Ishikawa (cell line): ENCODE results near the gene SETBP1.

Experiments used
- CEBPB ChIP-seq: IDR thresholded peaks from 2 replicates; pipeline ENCODE4 v1.6.1; 2012
- EP300 ChIP-seq: IDR thresholded peaks from 2 replicates; pipeline ENCODE4 v1.6.1; 2012; ENCODE audit warnings: borderline replicate concordance
- FOXM1 ChIP-seq: IDR thresholded peaks from 2 replicates; pipeline ENCODE4 v1.6.1; 2012; ENCODE audit warnings: low read depth, borderline replicate concordance
- MAX ChIP-seq: IDR thresholded peaks from 2 replicates; pipeline ENCODE4 v1.6.1; 2012
- RAD21 ChIP-seq: IDR thresholded peaks from 2 replicates; pipeline ENCODE4 v1.6.1; 2012; ENCODE audit warnings: low read depth
- REST ChIP-seq: IDR thresholded peaks from 2 replicates; pipeline ENCODE4 v1.6.1; 2012; ENCODE audit warnings: low read depth, mild to moderate bottlenecking
- TAF1 ChIP-seq: IDR thresholded peaks from 2 replicates; pipeline ENCODE4 v1.6.1; 2012; ENCODE audit warnings: low read depth, mild to moderate bottlenecking
- USF1 ChIP-seq: IDR thresholded peaks from 2 replicates; pipeline ENCODE4 v1.6.1; 2012
- YY1 ChIP-seq: IDR thresholded peaks from 2 replicates; pipeline ENCODE4 v1.6.1; 2012; ENCODE audit warnings: low read depth
- ZBTB7A ChIP-seq: IDR thresholded peaks from 2 replicates; pipeline ENCODE4 v1.6.1; 2012; ENCODE audit warnings: low read depth

GRCh38 chr18:45111502-45111848, 430.8 kb downstream of the SETBP1 start:
- TF ChIP-seq MAX (no peak), CEBPB (no peak), REST (no peak), USF1 (no peak), RAD21 (no peak), ZBTB7A (no peak), FOXM1 (no peak), TAF1 (no peak), YY1 (no peak), EP300 (no peak)
